Measurements from ENCODE around the gene FGF9. TPM values are rescaled to one million over a fixed set of nuclear protein-coding genes. Genes with fewer than 3 reads are reported as not detected.
A peak's percentile ranks its signal among the peaks of the same experiment; 100 is the strongest.

The FGF9 gene
- 3.7 TPM for total RNA-seq

DNA sequence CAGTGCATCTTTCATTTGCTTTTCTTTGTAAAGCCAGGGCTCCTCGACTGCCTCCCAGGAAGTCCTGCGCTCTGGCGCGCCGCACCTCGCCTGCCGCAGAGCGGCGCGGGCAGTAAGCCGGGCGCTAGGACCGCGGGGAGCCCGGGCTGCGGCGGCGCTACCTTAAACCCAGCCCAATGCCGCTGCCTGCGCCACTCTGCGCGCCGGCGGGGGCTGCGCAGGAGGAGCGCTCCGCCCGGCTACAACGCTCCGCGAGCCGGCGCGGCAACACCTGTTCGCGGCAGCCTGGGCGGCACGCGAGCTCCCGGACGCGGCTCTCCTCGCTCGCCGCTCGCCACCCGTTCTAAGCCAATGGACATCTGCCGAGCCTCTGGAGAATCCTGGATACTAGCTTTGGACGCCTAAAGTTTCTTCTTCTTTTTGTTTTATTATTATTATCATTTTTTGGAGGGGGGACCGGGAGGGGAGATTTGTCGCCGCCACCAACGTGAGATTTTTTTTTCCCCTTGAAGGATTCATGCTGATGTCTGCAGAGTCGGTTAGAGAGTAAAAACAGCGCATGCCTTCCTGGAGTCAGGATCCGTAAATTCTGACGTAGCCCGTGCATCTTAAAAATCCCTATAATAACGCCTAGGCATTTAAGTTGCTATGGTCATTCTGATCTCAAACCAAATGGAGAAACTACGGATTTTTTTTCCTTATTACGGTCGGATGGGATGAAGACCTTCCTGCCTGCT lies at the start of gene FGF9:
TSS of gene FGF9 (plus strand) at position 191 of the 737 bp plus-strand sequence. CDS start 840 bp downstream, outside the sequence.
- Histone ChIP-seq H3K27ac (ENCODE audit: low read depth, low read length) (no peak within 1 kb of the TSS), H3K4me1 (ENCODE audit: control insufficient read depth in 3 of 3, insufficient read depth in 3 of 3, low read length in 3 of 3) (peaks cover 34 to 46% (median 44%) of the 10 kb centered on the region in 3 donors), H3K4me3 (ENCODE audit: low read length in 3 of 3) (peak within 1 kb of the TSS; percentile 82 to 89 (median 83)), H3K36me3 (ENCODE audit: control insufficient read depth in 3 of 3, insufficient read depth in 3 of 3, low read length in 3 of 3) (no peaks in the 10 kb centered on the region), H3K9me3 (ENCODE audit: control insufficient read depth in 3 of 3, low read length in 3 of 3) (no peaks in the 10 kb centered on the region), H3K9ac (ENCODE audit: low read depth in 1 of 3, low read length in 3 of 3) (peak within 1 kb of the TSS in 2 of 3 donors; percentile 56 to 69), H3K27me3 (ENCODE audit: control insufficient read depth in 3 of 3, insufficient read depth in 3 of 3, low read length in 3 of 3) (peaks cover 23 to 54% (median 48%) of the 10 kb centered on the region in 3 donors)

DNA sequence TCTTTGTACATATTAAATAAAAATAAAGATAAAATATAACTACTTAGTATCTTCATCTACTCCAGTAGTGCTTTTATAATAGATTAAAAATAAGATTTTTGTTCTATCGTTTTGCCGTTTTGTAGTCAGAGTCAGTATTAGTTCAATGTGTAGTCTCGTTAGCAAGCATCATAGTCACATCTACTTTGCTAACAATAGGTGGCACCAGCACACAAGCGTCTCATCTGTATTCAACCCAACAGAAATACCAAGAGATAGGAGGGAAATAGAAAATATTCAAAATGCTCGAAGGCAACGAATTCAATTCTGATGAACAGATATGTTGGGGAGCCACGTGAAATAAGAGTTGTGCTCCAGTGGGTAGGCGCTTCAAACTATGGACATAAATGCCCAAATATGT lies 45.5 kb upstream of the FGF9 start:
- H3K4me1 ChIP-seq (ENCODE audit: control insufficient read depth in 3 of 3, insufficient read depth in 3 of 3, low read length in 3 of 3) = no peaks in the 10 kb centered on the region
- H3K27ac ChIP-seq (ENCODE audit: low read depth, low read length) = no peak overlapping the region
- no peaks in the 10 kb centered on the region for H3K36me3 ChIP-seq (ENCODE audit: control insufficient read depth in 3 of 3, insufficient read depth in 3 of 3, low read length in 3 of 3)
- no peak overlapping the region for H3K4me3 ChIP-seq (ENCODE audit: low read length in 3 of 3)
- no peaks in the 10 kb centered on the region for H3K27me3 ChIP-seq (ENCODE audit: control insufficient read depth in 3 of 3, insufficient read depth in 3 of 3, low read length in 3 of 3)
- H3K9me3 ChIP-seq (ENCODE audit: control insufficient read depth in 3 of 3, low read length in 3 of 3) = no peaks in the 10 kb centered on the region
- no peak overlapping the region for H3K9ac ChIP-seq (ENCODE audit: low read depth in 1 of 3, low read length in 3 of 3)

DNA sequence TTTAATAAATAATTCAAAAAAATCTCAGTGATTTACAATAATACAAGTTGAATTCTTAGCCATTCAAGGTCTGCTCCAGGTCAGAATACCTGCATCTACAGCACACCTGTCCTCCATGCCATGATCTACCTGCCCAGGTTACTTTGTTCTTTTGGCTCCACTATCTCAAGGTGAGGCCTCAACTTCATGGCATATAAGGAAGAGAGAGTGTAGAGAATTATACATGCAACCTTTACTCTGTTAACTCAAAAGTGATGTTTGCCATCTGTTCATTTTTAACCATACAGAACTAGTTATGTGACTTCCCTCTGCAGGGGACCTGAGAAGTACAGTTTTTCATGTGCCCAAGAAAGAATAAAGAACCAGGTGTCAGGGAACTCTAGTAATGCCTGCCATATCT lies 38.7 kb upstream of the FGF9 start:
- no peaks in the 10 kb centered on the region for H3K36me3 ChIP-seq (ENCODE audit: control insufficient read depth in 3 of 3, insufficient read depth in 3 of 3, low read length in 3 of 3)
- H3K4me3 ChIP-seq (ENCODE audit: low read length in 3 of 3) = no peak overlapping the region
- H3K27ac ChIP-seq (ENCODE audit: low read depth, low read length) = no peak overlapping the region
- no peaks in the 10 kb centered on the region for H3K9me3 ChIP-seq (ENCODE audit: control insufficient read depth in 3 of 3, low read length in 3 of 3)
- H3K27me3 ChIP-seq (ENCODE audit: control insufficient read depth in 3 of 3, insufficient read depth in 3 of 3, low read length in 3 of 3) = no peaks in the 10 kb centered on the region
- no peak overlapping the region for H3K9ac ChIP-seq (ENCODE audit: low read depth in 1 of 3, low read length in 3 of 3)
- no peaks in the 10 kb centered on the region for H3K4me1 ChIP-seq (ENCODE audit: control insufficient read depth in 3 of 3, insufficient read depth in 3 of 3, low read length in 3 of 3)

DNA sequence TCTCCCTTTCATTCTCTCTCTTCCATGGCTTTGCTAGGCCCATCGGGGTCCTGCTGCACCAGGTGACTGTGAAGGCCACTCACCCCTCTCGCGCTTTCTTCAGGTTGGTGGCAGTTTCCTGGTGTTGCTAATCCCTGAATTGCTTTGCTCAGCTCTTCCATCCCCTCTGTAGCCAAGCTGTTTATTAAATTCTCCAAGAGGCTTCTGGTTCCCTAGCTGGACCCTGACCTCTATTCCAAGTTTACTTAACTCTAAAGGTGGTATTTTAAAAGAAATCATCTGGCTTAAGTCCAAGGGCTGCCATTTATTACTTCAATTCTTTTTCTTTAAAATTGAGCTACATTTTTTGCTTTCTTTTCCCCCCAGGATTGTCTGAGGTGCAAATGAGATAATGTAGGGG lies 34.2 kb upstream of the FGF9 start:
- no peak overlapping the region for H3K9ac ChIP-seq (ENCODE audit: low read depth in 1 of 3, low read length in 3 of 3)
- peaks cover 0 to 2% (median 0%) of the 10 kb centered on the region in 3 donors for H3K27me3 ChIP-seq (ENCODE audit: control insufficient read depth in 3 of 3, insufficient read depth in 3 of 3, low read length in 3 of 3)
- H3K27ac ChIP-seq (ENCODE audit: low read depth, low read length) = no peak overlapping the region
- no peaks in the 10 kb centered on the region for H3K36me3 ChIP-seq (ENCODE audit: control insufficient read depth in 3 of 3, insufficient read depth in 3 of 3, low read length in 3 of 3)
- H3K4me1 ChIP-seq (ENCODE audit: control insufficient read depth in 3 of 3, insufficient read depth in 3 of 3, low read length in 3 of 3) = no peaks in the 10 kb centered on the region
- H3K4me3 ChIP-seq (ENCODE audit: low read length in 3 of 3) = no peak overlapping the region
- H3K9me3 ChIP-seq (ENCODE audit: control insufficient read depth in 3 of 3, low read length in 3 of 3) = no peaks in the 10 kb centered on the region

DNA sequence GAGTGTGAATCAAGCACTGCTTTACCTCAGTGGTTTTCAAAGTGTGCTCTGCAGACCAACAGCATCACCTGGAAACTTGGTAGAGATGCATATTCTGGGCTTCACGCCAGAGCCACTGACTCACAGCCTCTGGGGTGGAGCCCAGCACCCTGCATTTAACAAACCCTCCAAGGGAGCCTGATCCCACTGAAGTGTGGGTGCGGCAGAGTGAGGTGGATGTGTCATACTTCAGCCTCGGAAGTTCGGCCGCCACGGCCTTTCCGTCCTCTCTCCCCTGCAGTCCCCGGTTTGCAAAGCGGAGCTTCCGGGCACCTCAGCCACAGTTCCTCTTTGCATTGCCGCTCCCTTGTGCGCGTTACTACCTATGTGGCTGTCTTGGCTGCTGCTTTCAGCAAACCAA lies 33.6 kb upstream of the FGF9 start:
- no peak overlapping the region for H3K4me3 ChIP-seq (ENCODE audit: low read length in 3 of 3)
- H3K36me3 ChIP-seq (ENCODE audit: control insufficient read depth in 3 of 3, insufficient read depth in 3 of 3, low read length in 3 of 3) = no peaks in the 10 kb centered on the region
- H3K9me3 ChIP-seq (ENCODE audit: control insufficient read depth in 3 of 3, low read length in 3 of 3) = no peaks in the 10 kb centered on the region
- H3K27ac ChIP-seq (ENCODE audit: low read depth, low read length) = no peak overlapping the region
- H3K27me3 ChIP-seq (ENCODE audit: control insufficient read depth in 3 of 3, insufficient read depth in 3 of 3, low read length in 3 of 3) = peaks cover 0 to 2% (median 0%) of the 10 kb centered on the region in 3 donors
- H3K9ac ChIP-seq (ENCODE audit: low read depth in 1 of 3, low read length in 3 of 3) = no peak overlapping the region
- no peaks in the 10 kb centered on the region for H3K4me1 ChIP-seq (ENCODE audit: control insufficient read depth in 3 of 3, insufficient read depth in 3 of 3, low read length in 3 of 3)

DNA sequence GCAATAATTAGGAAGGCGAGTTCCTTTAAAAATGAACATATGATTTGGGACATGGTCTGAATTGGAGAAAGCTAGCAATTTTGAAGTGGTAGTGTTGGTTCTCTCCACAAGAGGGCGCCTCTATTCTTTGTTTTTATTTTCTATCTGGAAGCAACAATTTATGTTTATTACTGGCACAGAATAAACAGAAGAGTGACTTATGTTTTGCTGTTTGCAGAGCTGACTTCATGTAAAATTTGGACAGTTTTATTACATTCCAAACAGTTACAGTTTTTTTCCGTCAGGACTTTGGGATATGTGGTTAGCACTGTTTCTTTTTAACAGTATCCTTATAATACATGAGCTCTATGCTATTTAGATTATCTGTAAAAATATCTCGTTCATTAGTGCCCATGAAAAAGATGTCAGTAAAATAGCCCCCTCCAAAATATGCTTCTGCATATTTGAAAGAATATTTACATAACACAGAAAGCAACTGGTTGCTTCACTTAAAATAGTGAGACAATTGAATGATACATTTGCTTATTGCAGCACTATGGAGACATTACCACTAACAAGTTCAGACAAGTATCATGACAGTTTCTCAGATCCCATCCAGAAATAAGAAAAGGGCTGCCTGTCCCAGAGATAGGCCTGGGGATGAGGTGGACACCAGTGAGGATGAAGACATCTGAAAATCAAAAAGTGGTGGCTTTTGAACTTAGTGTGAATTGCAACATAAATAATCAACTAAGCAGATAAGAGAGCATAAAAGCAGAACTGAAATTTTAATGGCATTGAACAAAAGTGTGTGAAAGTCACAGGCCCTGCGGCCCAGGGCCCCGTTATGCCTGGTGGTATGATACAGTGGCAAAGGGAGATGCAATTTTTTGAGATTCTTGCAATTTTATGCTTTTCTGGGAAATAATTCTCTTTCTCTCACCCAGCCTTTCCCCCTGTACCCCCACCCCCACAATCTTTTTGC lies 32.3 kb upstream of the FGF9 start:
- Histone ChIP-seq H3K4me1 (ENCODE audit: control insufficient read depth in 3 of 3, insufficient read depth in 3 of 3, low read length in 3 of 3) (no peaks in the 10 kb centered on the region), H3K9me3 (ENCODE audit: control insufficient read depth in 3 of 3, low read length in 3 of 3) (no peaks in the 10 kb centered on the region), H3K9ac (ENCODE audit: low read depth in 1 of 3, low read length in 3 of 3) (no peak overlapping the region), H3K4me3 (ENCODE audit: low read length in 3 of 3) (no peak overlapping the region), H3K36me3 (ENCODE audit: control insufficient read depth in 3 of 3, insufficient read depth in 3 of 3, low read length in 3 of 3) (no peaks in the 10 kb centered on the region), H3K27me3 (ENCODE audit: control insufficient read depth in 3 of 3, insufficient read depth in 3 of 3, low read length in 3 of 3) (peaks cover 0 to 2% (median 0%) of the 10 kb centered on the region in 3 donors), H3K27ac (ENCODE audit: low read depth, low read length) (no peak overlapping the region)

DNA sequence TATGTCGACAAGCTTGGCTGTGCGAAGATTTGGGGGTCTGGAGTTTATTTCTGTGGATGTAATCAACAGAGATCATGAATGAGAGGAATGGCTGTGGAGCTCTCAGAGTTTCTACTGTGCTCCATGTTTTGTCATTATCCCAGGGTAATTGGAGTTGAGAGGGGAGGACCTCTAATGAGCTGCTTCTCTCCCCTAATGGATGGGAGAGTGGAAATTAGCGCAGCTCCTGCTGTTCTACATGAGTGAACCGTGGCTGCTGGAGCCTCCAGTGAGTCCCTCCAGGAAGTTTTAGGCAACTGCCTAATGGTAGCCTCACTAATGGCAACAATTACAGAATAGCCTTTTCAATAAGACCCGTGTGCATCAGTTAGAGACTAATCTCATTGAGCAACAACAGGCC lies 31.3 kb upstream of the FGF9 start:
- H3K9ac ChIP-seq (ENCODE audit: low read depth in 1 of 3, low read length in 3 of 3) = no peak overlapping the region
- H3K27me3 ChIP-seq (ENCODE audit: control insufficient read depth in 3 of 3, insufficient read depth in 3 of 3, low read length in 3 of 3) = peaks cover 0 to 2% (median 0%) of the 10 kb centered on the region in 3 donors
- H3K4me3 ChIP-seq (ENCODE audit: low read length in 3 of 3) = no peak overlapping the region
- no peaks in the 10 kb centered on the region for H3K4me1 ChIP-seq (ENCODE audit: control insufficient read depth in 3 of 3, insufficient read depth in 3 of 3, low read length in 3 of 3)
- H3K27ac ChIP-seq (ENCODE audit: low read depth, low read length) = no peak overlapping the region
- no peaks in the 10 kb centered on the region for H3K9me3 ChIP-seq (ENCODE audit: control insufficient read depth in 3 of 3, low read length in 3 of 3)
- no peaks in the 10 kb centered on the region for H3K36me3 ChIP-seq (ENCODE audit: control insufficient read depth in 3 of 3, insufficient read depth in 3 of 3, low read length in 3 of 3)

DNA sequence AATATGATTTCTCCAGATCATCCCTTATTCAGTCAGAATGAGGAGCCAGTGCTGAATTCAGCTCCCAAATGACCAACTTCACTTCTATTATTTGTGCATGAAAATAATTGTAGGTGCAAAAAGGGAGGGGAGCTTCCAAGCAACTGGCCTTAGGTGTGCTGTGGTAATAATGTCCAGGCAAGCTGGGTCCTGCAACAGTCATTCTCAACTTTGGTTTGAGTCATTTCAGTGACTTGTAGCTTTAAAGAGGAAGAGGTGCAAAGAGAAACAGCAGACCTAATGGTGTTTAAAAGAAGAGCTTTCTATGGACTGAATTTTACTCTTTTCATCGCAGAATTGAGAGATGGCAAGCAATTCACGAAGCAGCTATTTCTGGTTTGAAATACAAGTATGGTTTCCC lies 29.2 kb upstream of the FGF9 start:
- no peaks in the 10 kb centered on the region for H3K4me1 ChIP-seq (ENCODE audit: control insufficient read depth in 3 of 3, insufficient read depth in 3 of 3, low read length in 3 of 3)
- no peak overlapping the region for H3K4me3 ChIP-seq (ENCODE audit: low read length in 3 of 3)
- H3K27me3 ChIP-seq (ENCODE audit: control insufficient read depth in 3 of 3, insufficient read depth in 3 of 3, low read length in 3 of 3) = peaks cover 0 to 5% (median 0%) of the 10 kb centered on the region in 3 donors
- no peak overlapping the region for H3K9ac ChIP-seq (ENCODE audit: low read depth in 1 of 3, low read length in 3 of 3)
- H3K27ac ChIP-seq (ENCODE audit: low read depth, low read length) = no peak overlapping the region
- no peaks in the 10 kb centered on the region for H3K36me3 ChIP-seq (ENCODE audit: control insufficient read depth in 3 of 3, insufficient read depth in 3 of 3, low read length in 3 of 3)
- H3K9me3 ChIP-seq (ENCODE audit: control insufficient read depth in 3 of 3, low read length in 3 of 3) = no peaks in the 10 kb centered on the region

DNA sequence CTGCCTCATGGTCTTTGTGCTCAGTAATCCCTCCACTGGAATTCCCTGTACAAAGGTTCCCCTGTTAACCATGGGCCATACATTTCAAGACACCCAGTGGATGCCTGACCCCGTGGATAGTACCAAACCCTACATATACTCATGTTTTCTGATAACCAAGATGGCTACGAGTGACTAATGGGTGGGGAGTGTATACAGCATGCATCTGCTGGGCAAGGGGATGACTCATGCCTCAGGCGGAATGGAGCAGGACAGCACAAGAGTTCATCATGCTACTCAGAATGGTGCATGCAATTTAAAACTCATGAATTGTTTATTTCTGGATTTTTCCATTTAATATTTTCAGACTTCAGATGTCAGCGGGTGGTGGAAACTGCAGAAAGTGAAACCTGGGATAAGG lies 13.3 kb upstream of the FGF9 start:
- H3K27ac ChIP-seq (ENCODE audit: low read depth, low read length) = no peak overlapping the region
- no peak overlapping the region for H3K9ac ChIP-seq (ENCODE audit: low read depth in 1 of 3, low read length in 3 of 3)
- peaks cover 2 to 13% (median 11%) of the 10 kb centered on the region in 3 donors for H3K27me3 ChIP-seq (ENCODE audit: control insufficient read depth in 3 of 3, insufficient read depth in 3 of 3, low read length in 3 of 3)
- H3K36me3 ChIP-seq (ENCODE audit: control insufficient read depth in 3 of 3, insufficient read depth in 3 of 3, low read length in 3 of 3) = no peaks in the 10 kb centered on the region
- H3K4me1 ChIP-seq (ENCODE audit: control insufficient read depth in 3 of 3, insufficient read depth in 3 of 3, low read length in 3 of 3) = no peaks in the 10 kb centered on the region
- no peak overlapping the region for H3K4me3 ChIP-seq (ENCODE audit: low read length in 3 of 3)
- H3K9me3 ChIP-seq (ENCODE audit: control insufficient read depth in 3 of 3, low read length in 3 of 3) = no peaks in the 10 kb centered on the region

DNA sequence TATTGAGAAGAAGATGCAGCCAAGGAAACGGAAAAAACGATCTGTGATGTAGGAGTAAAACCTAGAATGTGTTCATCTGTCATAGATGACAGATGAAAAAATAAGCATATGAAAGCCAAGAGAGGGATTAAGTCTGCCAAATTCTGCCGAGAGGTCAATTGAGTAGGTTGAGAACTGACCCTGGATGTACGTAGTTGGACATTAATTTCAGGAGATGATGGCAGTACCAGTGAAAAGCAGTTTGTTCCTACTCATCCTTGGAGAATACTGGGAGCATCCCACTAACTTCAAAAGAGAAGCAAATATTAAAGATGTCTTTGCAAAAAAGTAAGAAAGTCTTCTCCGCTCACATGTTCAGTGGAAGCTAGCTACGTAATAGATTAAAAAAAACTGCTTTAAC lies 11.8 kb upstream of the FGF9 start:
- Histone ChIP-seq H3K9ac (ENCODE audit: low read depth in 1 of 3, low read length in 3 of 3) (no peak overlapping the region), H3K27ac (ENCODE audit: low read depth, low read length) (no peak overlapping the region)

More for the DNA sequence above, 11.8 kb upstream of the FGF9 start:
- H3K4me3 ChIP-seq (ENCODE audit: low read length in 3 of 3) = no peak overlapping the region
- H3K36me3 ChIP-seq (ENCODE audit: control insufficient read depth in 3 of 3, insufficient read depth in 3 of 3, low read length in 3 of 3) = no peaks in the 10 kb centered on the region
- H3K4me1 ChIP-seq (ENCODE audit: control insufficient read depth in 3 of 3, insufficient read depth in 3 of 3, low read length in 3 of 3) = no peaks in the 10 kb centered on the region
- peaks cover 0 to 13% (median 11%) of the 10 kb centered on the region in 3 donors for H3K27me3 ChIP-seq (ENCODE audit: control insufficient read depth in 3 of 3, insufficient read depth in 3 of 3, low read length in 3 of 3)
- no peaks in the 10 kb centered on the region for H3K9me3 ChIP-seq (ENCODE audit: control insufficient read depth in 3 of 3, low read length in 3 of 3)

Measured in skeletal muscle tissue (tissue), 4 donors.